Measurements from ENCODE around the gene PTTG1. TPM values are rescaled to one million over a fixed set of nuclear protein-coding genes. Genes with fewer than 3 reads are reported as not detected.
A peak's percentile ranks its signal among the peaks of the same experiment; 100 is the strongest.

PTTG1 gene
- total and polyA plus RNA-seq, 2 of the 8 experiments (the other 6 are each of a cell fraction or from before 2014, with no cell fraction given) = 240 to 478 TPM

DNA sequence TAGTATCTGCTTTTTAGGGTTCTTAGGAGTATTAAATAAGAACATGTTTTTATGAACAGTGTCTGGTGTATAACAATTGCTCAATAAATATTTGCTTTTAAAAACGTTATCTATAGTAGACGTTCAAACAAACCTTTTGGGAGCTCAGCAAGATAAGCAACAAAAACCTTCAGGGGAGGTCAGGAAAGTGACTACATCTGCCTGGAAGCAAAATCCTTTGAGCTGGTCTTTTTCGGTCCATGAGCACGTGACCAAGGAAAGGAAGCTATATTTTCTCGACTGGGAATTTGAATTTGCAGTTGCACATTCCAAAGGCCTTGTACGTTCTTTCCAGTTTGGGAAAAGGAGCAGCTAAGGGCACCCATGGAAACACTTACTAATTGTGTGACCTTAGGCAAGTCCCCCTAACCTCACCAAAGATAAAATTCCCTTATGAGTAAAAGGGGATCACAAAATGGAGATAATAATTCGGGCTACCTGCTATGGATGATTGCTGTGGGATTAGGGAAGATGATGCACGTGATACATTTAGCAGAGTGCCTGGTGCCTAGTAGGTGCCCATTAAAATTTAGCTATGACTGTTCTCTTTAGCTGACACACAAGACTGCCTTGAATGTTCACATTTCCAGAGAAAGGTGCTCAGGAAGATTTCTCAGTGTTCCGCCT is 45.4 kb downstream of the PTTG1 start:
- Histone ChIP-seq H3K4me1 (replicated peaks in 1 of 4; ENCODE audit: control insufficient read depth in 3 of 4, insufficient read depth in 4 of 4, low read length in 3 of 4) (peaks cover 0 to 6% (median 2%) of the 10 kb centered on the region in 4 experiments; a peak in 4 of 7 replicates), H3K27ac (ENCODE audit: low read depth, low read length) (no peak overlapping the region), H4K5ac (ENCODE audit: insufficient read length, low read depth, low read length) (peak overlapping the region; percentile 32), H2BK120ac (replicated peaks; ENCODE audit: low read depth, low read length) (peak overlapping the region; percentile 61), H3K4me3 (ENCODE audit: extremely low read depth in 1 of 4, insufficient read depth in 2 of 4, low read depth in 3 of 4, low read length in 4 of 4) (no peak overlapping the region), H4K20me1 (replicated peaks in 1 of 2; ENCODE audit: control insufficient read depth in 1 of 2, insufficient read depth in 2 of 2, low read length in 2 of 2) (no peaks in the 10 kb centered on the region), H2AK5ac (ENCODE audit: low read depth, low read length) (no peak overlapping the region; the same call in 1 of the 2 replicates), H3K23me2 (ENCODE audit: low read depth, low read length) (no peaks in the 10 kb centered on the region), H2BK5ac (ENCODE audit: low read depth, low read length) (no peak overlapping the region), H3K23ac (ENCODE audit: insufficient read length) (no peak overlapping the region), H3K79me1 (ENCODE audit: low read depth, low read length) (no peaks in the 10 kb centered on the region), H3K4me2 (ENCODE audit: insufficient read depth in 1 of 2, low read depth in 2 of 2, low read length in 2 of 2) (no peak overlapping the region), H4K91ac (replicated peaks; ENCODE audit: insufficient read length, low read length) (no peak overlapping the region), H3K14ac (ENCODE audit: insufficient read length) (no peak overlapping the region), H2BK12ac (ENCODE audit: low read depth, low read length) (peak overlapping the region; percentile 42; the same call in 1 of the 2 replicates), H2BK20ac (ENCODE audit: low read length) (peak overlapping the region; percentile 23; the same call in 1 of the 2 replicates), H4K8ac (ENCODE audit: extremely low read depth, insufficient read depth, low read length) (no peak overlapping the region), H3K9me3 (ENCODE audit: insufficient read depth in 2 of 2, low read depth in 1 of 2, low read length in 1 of 2) (no peaks in the 10 kb centered on the region), H2AFZ (ENCODE audit: low read length) (peak overlapping the region; percentile 93), H3K18ac (ENCODE audit: extremely low read depth, low read length) (0 out of 2 replicates have a peak overlapping the region, but pooled peaks have one; percentile 38), H3K4ac (replicated peaks; ENCODE audit: insufficient read length, low read depth, low read length) (no peak overlapping the region), H3K36me3 (ENCODE audit: control insufficient read depth in 2 of 4, insufficient read depth in 4 of 4, low read length in 3 of 4) (no peaks in the 10 kb centered on the region), H3K27me3 (replicated peaks in 1 of 4; ENCODE audit: control insufficient read depth in 3 of 4, extremely low read depth in 1 of 4, insufficient read depth in 3 of 4, low read length in 3 of 4) (no peaks in the 10 kb centered on the region), H3K56ac (replicated peaks; ENCODE audit: insufficient read length, low read depth, low read length) (no peak overlapping the region), H3K79me2 (ENCODE audit: control insufficient read depth in 1 of 2, insufficient read depth in 2 of 2, low read length in 2 of 2) (no peaks in the 10 kb centered on the region), H2BK15ac (ENCODE audit: low read length) (no peak overlapping the region), H3K9ac (replicated peaks in 1 of 4; ENCODE audit: extremely low read depth in 1 of 4, low read depth in 3 of 4, low read length in 3 of 4) (no peak overlapping the region)
- CTCF ChIA-PET (ENCODE audit: partially characterized antibody) = interaction anchor here (0.9 to 2.4 kb wide), 4 partner anchors 10 to 40 kb away, joined by 3 to 11 read pairs (median 6); no protein-coding TSS in a partner anchor
- no peak for DNase-seq (ENCODE audit: low read depth in 1 of 2, low spot score in 2 of 2)
- 83% methylated on average over 9 of the region's 9 CpGs; no CpG with 5 or more reads in 1 of the 2 experiments for WGBS, 2 experiments (ENCODE audit: extremely low coverage in 1 of 2, insufficient coverage in 1 of 2, insufficient read length in 1 of 2, insufficient replicate concordance in 2 of 2, low coverage in 1 of 2, low lambda C conversion rate in 2 of 2, missing lambda C conversion rate in 1 of 2)
- FAIRE-seq = no peak
- POLR2A ChIA-PET (ENCODE audit: partially characterized antibody) = no interaction called here
- no peak for TF ChIP-seq TEAD4 (IDR thresholded peaks at IDR 0.05; ENCODE audit: low read depth, low read length)
- TF ChIP-seq GTF2F1 (IDR thresholded peaks at IDR 0.05; ENCODE audit: borderline replicate concordance, low read depth, low read length) = no peak
- TF ChIP-seq CTCF (IDR thresholded peaks at IDR 0.05; ENCODE audit: control extremely low read depth in 1 of 3, insufficient read depth in 1 of 3, low read depth in 1 of 3, low read length in 3 of 3) = no peak
- no peak for TF ChIP-seq RXRA (IDR thresholded peaks at IDR 0.05; ENCODE audit: insufficient read depth, low read depth, low read length)
- no peak for TF ChIP-seq RNF2 (IDR thresholded peaks at IDR 0.05; ENCODE audit: borderline replicate concordance, low read depth, low read length, missing control alignments, poor library complexity, severe bottlenecking)
- no peak for TF ChIP-seq SIN3A (conservative IDR thresholded peaks at IDR 0.05 in 1 of 2, IDR thresholded peaks at IDR 0.05 in 1 of 2; ENCODE audit: low read depth in 1 of 2, low read length in 2 of 2)
- no peak for TF ChIP-seq KDM4A (IDR thresholded peaks at IDR 0.05; ENCODE audit: low read depth, low read length, severe bottlenecking)
- no peak for TF ChIP-seq CTBP2 (IDR thresholded peaks at IDR 0.05; ENCODE audit: borderline replicate concordance, insufficient read depth, insufficient read length, low read length)
